GOT3 (cell line): ENCODE results near the gene ALAS2.
"Not testable (repeated sequence)": the region's sequence is repeated elsewhere in the genome, so short reads cannot be mapped to it uniquely, and the experiment has no call there.

Experiments used
- DNase-seq: peaks from one replicate; lab custom pipeline; 2025; ENCODE audit warnings: mixed read lengths; lab: John Stamatoyannopoulos, UW

ALAS2 gene

GRCh38 chrX:55005256-55005655, 25.5 kb downstream of the ALAS2 start:
- DNase-seq = no peak

DNA sequence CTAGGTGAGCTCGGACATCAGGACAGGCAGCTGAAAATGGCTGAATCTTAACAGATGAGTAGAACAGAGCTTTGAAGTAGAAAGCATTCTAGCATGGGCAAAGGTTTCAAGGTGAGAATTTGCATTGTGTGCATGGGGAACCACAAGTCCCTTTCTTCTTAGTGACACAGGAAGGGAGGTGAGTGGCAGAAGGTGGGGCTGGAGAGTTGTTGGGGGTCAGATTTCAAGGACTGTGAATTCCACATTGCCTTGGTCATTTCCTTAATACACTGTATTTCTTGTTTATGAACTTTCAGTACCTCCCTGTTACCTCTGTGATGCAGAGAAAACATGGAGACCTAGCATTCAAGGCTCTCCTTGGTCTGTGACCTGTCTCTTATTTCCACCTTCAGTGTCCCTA, 26.5 kb downstream of the ALAS2 start:
- DNase-seq = no peak

DNA sequence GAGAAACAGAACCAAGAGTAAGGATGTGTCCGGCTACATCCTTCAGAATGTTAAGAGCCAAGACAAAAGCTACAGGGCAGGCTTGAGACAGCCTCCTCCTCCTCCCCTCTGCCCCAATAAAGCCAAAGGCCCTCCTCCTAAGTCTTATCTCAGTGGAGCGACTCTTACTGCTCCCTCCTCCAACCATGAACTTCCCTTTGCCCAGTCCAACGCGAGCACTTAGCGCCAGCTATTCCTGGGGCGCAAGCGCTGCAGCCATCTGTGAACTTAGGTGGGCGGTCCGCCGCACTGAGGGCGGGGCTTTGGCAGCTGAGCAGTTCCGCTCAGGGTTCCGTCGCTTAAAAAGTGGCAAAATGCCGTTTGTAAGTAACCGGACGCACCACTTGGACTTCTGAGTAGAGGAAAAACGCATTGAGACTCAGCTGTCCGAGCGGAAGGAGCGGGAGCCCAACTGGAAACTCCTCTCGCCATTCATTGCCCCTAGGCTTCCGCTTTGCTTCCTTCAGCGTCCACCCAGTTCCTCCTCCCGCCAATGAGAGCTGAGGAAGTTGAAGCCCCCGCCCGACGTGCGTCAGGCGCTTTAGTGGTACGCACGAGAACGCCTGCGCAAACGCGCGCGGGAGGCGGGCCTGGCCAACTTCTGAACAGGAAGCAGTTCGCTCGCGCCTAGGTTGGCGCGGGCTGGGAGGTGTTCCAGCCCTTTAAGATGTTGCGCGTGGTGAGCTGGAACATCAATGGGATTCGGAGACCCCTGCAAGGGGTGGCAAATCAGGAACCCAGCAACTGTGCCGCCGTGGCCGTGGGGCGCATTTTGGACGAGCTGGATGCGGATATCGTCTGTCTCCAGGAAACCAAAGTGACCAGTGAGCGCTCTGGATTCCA, 30.8 kb downstream of the ALAS2 start, which contains the start of gene APEX2:
TSS of gene APEX2 (plus strand) at position 647 of the 882 bp plus-strand sequence. CDS start at position 707, 60 bp downstream.
- peak; percentile 74 for DNase-seq

GRCh38 chrX:54995621-54996020, 35.2 kb downstream of the ALAS2 start:
- no peak for DNase-seq

DNA sequence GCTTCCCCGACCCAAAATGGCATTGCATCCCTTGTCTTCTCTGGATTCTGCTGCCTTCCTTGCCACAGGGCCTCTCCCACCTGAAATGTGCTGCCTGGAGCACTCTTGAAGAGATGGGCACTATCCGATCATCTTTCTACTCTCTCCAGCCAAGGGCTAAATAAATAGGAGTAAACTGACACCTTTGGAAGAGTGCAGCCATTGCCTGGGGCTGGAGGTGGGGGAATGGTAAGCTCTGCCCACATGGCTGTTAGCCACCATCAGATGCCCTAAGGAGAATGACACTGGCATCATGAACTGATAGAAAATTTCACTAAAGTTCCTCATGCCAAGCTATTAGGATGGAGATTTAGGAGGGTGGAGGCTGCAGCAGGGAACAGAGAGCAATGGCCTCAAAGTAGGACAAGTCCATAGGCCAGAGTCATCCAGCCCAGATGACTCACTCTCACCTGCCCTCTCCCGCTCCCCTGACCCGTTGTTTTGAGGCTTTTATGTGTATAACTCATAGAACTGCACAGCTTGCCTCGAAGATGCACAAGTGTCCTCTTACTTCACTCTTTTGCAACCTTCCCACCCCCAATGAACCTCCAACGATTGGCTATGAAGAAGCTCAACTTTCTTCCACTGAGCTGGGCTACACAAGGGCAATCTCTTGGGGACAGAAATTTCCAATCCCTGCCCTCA, 36.0 kb downstream of the ALAS2 start:
- DNase-seq = no peak

GRCh38 chrX:54994099-54994498, 36.7 kb downstream of the ALAS2 start, which contains the start of gene PFKFB1:
Gene PFKFB1, minus strand, starts transcription at chrX:54994188. Its CDS starts 181 bp downstream, at chrX:54994007.
- no peak for DNase-seq

DNA sequence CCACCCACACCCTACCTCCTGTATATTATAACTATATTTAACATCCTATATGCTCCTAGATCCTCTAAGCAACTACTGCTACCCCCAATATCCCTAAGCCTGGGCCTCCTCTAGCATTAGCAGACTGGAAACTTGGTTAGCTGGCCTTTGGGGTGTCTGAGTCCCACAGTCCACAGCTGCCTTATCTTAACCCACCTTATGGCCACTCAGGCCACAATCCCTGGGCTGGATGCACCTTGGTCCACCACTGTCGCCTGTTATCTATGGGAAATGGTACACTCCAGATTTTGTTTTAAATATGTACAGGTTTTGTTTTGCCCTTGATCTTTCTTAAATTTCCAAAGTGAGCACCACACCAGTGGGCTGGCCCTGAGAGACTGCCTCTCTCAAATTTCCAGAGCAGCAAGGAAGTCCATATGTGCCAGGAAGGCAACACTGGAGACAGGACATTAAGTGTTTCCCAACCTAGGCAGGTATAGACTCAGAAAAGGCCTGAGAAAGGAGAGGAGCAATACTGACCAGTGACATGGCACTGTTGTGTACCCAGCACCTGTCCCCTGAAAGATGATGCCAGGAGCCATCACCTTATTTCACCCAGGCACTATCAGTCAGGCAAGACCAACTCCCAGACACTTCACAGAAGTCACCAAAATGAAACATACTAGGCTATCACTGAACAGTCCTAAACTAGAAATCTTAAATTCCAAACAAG, 37.7 kb downstream of the ALAS2 start:
- DNase-seq = no peak

GRCh38 chrX:54991706-54992105, 39.1 kb downstream of the ALAS2 start:
- DNase-seq = no peak

- not testable (repeated sequence) for DNase-seq
Measured at GRCh38 chrX:54983306-54983705, 47.5 kb downstream of the ALAS2 start.

DNA sequence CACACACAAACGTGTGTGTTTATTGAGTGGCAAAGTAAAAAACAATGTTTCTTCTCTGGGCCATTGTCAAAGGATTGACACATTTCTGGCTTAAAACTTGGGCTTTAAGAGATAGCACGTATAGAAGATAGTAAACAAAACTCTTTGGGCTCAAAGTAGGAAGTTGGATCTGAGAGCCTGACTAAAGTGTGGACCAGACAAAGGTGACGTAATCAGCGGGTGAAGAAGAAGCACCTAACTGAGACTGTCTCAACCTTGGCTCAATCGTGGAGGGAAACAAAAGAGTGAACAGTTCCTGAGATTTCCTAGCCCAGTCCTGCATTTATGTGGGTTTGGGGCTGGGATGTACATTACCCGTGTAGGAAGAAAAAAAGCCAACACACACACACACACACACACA, 50.4 kb downstream of the ALAS2 start:
- no peak for DNase-seq

- DNase-seq = no peak
Measured at GRCh38 chrX:54979432-54979831, 51.3 kb downstream of the ALAS2 start.

DNA sequence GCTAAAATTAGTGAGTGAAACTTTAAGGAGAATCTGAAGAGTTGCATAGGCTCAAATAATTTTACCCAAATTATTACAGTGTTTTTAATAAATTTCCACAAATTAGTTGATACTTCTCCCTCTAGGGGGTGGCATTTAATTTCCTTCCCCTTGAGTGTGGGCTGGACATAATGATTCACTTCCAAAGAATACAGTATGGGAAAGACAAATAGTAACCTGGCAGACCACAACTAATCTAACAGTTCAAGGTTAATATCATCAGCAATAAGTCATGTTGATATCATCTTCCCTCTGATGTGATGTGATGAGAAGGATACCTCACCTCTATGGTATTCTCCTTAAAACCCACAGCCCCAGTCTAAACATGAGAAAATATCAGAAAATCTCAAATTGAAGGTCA, 52.3 kb downstream of the ALAS2 start:
- no peak for DNase-seq

GRCh38 chrX:54977387-54977786, 53.4 kb downstream of the ALAS2 start:
- no peak for DNase-seq

DNA sequence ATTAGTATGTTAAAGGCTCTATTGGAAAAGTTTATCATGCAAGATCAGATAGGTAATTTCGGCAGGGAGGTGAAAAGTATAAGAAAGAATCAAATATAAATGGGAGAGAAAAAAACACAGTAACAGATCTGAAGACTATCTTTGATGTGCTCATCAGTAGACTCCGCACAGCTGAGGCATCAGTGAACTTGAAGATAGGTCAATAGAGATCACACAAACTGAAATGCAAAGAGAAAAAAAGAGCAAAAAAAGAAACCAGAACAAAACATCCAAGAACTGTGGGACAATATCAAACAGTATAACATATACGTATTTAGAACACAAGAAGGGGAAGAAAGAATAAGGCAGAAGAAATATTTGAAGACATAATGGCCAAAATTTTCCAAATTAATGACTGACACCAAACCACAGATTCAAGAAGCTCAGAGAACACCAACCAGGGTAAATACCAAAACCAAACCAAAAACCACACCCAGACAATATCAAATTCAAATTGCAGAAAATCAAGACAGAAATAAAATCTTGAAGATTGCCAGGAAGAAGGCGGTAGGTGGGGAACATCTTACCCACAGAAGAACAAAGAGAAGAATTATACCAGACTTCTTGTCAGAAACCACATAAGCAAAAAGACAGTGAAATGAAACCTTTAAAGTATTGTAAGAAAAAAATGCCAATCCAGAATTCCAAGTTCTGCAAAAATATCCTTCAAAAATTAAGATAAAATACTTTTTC, 65.8 kb downstream of the ALAS2 start:
- DNase-seq = no peak

DNA sequence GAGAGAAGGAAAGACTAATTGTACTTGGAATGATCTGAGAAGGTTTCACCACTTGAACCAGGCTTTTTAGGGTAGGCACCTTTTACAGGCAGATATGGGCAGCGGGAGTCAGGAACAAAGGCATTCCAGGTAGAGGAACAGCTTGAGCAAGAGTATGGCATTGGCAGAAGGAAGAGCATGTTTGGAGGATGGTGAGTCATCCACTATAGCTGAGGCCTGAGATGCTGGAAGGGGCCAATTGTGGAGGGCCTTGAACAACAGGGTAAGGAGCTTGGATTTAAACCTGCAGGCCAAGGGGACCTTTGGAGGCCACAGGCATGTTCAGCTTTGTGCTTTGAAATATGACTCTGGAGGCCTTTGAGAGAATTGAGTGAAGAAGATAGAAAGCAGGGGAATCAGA, 69.0 kb downstream of the ALAS2 start:
- no peak for DNase-seq
